ENCODE measurements around the gene TMC6.
"Not testable (repeated sequence)": the region's sequence is repeated elsewhere in the genome, so short reads cannot be mapped to it uniquely, and the experiment has no call there.

TMC6 gene

DNA sequence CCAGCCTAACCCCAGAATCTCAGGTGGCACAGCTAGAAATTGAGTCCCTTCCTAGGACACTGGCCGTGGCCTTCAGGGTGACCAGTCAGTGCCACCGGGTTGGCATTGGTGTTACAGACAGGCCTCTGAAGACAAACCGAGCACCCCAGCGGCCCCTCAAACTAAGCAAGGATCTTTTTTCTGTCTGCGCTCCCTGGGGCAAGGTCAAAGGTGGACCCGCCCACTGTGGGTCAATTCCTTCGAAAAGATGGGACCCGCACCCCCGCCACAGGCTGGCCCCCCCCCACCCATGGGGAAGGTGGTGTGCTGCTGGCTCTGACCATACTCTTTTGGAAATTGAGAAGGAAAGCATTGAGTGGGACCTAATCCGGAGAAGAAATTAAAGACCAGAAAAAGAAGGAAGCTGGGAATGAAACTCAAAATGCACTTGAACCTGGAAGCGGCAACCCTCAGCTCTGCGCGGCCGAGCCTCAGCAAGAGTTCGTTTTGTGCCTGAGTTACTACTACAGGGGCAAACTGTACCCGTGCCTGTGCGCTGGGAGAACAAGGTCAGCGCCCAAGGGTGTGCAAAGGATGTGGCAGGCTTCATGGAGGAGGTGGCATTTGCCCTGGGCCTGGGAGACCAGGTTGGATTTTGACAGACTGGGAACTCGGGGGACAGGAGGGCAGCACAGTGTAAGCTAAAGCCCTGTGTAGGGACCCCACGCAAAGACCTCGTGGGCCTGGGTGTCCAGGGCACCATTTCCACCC lies 20.4 kb downstream of the TMC6 start:
- DNase-seq = no peak

DNA sequence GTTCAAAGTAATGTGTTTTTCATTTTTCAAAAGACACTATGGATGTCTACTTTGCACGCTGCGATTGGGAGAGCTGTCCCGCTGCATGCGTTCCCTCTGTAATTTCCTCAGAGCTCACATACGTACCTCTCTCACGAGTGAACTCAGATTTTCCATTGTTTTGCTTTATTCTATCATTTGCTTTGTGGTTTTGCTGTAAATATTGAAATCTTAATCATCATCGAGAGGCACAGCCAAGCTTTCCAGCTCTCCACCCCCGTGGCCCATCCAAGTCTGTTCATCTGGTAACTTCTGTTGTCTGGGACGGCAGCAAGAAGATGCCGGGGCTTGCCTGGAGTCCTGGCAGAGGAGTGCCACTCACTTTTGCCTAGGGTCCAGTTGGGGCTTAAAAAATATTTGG lies 21.1 kb downstream of the TMC6 start:
- no peak for DNase-seq

DNA sequence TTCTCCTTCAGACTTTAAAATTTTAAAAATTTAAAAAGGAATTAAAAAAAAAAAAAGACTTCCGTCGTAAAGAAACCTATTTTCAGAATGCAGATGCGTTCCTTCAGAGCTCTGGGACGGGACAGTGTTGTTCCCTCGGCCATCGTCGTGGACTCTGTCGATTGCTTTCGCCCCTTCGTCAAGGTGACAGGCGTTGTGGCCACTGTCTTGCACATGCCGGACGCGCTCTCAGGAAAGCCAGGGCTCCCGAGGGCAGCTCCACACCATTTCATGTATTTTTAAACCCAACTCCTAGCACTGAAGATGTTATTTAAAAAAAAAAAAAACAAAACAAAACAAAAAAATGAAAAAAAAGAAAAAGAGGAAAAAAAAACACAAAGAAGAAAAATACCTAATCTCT lies 22.3 kb downstream of the TMC6 start:
- no peak for DNase-seq

DNA sequence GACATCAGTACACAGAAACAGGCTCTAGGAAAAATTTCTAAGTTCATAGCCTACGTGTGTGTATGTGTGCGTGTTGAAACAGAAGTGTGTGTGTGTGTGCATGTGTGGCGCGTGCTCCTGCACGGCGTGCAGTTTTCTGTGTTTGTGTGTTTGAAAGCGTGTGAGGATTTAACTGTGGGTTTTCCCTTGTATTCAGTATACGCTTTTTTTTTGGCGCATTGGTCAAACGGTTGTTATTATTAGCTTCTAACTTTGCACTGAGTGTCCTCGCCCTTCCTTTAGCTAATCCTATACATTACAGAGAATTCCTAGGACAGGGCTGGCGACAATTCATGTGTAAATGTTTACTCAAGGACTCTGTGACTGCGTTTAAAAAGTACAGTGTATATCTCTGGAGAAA lies 23.0 kb downstream of the TMC6 start:
- no peak for DNase-seq

DNA sequence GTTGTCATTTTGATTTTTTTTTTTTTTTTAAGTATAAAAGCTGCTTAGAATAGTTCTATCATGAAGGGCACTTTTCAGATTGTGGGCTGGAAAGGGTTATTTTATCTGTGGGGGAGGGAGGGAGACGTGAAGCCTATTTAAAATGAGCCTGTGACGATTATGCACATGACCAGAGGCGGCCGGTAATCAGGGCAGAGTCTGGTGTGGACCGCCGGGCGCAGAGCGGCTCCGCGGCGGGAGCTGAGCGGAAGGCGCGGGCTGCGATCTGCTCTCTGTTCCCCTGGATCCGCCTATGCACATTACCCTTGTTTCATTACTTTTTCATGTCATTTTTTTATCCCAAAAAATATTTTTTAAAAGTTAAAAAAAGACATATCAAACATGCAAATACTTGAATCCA lies 23.5 kb downstream of the TMC6 start:
- DNase-seq = no peak

DNA sequence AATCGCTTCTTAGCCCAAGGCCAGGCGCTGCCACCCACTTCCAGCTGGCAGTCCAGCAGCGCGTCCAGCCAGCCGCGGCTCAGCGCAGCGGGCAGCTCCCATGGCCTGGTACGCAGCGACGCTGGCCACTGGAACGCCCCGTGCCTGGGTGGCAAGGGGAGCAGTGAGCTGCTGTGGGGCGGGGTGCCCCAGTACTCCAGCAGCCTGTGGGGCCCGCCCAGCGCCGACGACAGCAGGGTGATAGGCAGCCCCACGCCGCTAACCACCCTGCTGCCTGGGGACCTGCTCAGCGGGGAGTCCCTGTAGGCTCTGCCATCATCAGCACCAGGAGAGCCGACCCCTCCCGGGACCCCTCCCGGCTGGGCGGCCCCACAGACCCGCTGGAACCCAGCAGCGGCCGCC lies 24.0 kb downstream of the TMC6 start:
- no peak for DNase-seq

DNA sequence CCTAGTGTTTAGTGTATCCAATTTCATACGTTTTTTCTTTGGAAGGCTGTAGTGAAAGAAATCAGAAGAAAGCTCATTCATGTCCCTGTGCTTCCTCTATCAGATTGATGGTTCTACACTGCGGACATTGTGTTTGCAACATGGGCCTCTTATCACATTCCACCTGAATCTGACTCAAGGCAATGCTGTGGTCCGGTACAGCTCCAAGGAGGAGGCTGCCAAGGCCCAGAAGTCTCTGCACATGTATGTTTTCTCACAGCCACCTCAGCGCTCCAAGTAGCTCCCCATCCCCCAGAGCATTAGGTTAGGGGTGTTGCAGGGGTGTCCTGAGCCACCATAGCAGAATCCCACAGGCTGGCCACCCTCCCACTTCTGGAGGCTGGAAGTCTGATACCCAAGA lies 25.2 kb downstream of the TMC6 start:
- DNase-seq = no peak

DNA sequence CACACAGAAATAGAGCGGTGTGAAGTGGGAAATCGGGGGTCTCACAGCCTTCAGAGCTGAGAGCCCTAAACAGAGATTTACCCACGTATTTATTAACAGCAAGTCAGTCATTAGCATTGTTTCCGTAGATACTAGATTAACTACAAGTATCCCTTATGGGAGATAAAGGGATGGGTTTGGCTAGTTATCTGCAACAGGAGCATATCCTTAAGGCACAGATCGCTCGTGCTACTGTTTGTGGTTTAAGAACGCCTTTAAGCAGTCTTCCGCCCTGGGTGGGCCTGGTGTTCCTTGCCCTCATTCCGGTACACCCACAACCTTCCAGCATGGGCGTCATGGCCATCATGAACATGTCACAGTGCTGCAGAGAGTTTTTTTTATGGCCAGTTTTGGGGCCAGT lies 27.0 kb downstream of the TMC6 start:
- no peak for DNase-seq

DNA sequence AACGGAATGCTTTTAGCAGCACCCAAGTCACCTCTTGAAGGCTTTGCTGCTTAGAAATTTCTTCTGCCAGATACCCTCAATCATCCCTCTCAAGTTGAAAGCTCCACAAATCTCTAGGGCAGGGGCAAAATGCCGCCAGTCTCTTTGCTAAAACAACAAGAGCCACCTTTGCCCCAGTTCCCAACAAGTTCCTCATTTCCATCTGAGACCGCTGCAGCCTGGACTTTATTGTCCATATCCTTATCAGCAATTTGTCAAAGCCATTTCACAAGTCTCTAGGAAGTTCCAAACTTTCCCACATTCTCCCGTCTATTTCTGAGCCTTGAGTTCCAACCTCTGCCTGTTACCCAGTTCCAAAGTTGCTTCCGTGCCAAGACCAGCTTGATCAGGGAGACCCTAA lies 27.4 kb downstream of the TMC6 start:
- no peak for DNase-seq

DNA sequence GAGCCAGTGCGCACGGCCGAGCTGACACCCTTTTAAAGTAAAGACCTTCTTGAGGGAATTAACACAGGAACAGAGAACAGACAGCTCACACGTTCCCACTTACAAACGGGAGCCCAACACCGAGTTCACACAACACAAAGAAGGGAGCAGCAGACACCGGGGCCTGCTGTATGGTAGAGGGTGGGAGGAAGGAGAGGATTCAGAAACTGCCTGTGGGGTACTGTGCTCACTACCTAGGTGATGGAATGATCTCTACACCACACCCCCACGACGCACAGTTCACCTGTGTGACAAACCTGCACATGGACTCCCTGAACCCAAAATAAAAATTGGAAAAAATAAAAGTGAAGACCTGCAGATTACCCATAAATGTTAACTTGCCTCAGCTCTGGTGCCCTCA lies 32.5 kb downstream of the TMC6 start:
- no peak for DNase-seq

DNA sequence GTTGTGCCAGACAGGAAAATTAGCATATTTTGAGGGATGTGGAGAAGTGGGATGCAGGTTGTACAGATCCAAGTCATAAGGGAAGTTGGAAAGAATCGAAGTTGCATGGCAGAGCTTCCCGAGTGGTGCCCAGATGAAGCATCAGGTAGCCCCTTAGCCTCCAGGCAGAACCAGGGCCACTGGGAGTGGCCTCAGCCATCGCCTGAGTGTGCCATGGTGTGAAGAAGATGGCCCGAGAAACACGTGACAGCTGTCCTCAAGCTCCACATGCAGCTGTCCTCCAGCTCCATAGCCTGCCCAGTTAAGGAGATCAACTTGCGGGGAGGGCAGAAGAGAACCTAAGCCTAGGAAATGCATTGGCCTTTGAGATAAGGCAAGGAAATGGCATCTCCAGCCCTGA lies 33.5 kb downstream of the TMC6 start:
- no peak for DNase-seq

DNA sequence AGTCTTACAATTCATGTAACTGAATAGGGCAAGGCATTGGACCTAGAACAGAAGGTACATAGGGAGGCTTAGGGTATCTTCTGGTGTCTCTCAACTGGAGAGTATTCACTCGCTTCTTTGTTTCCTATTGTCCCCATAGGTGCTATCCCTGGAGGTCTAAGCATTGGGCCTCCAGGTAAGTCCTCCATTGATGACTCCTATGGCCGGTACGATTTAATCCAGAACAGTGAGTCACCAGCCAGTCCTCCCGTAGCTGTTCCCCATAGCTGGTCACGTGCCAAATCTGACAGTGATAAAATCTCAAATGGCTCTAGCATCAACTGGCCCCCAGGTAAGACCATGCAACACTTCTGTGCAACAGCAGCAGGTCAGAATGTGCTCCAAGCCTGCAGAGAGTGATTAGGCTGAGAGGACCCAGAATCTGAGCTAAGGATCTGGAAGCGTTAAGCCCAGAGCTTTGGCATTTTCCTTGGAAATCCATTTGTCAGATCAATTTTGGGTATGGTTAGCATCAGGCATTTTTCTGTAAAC lies 35.7 kb downstream of the TMC6 start:
- DNase-seq = no peak

DNA sequence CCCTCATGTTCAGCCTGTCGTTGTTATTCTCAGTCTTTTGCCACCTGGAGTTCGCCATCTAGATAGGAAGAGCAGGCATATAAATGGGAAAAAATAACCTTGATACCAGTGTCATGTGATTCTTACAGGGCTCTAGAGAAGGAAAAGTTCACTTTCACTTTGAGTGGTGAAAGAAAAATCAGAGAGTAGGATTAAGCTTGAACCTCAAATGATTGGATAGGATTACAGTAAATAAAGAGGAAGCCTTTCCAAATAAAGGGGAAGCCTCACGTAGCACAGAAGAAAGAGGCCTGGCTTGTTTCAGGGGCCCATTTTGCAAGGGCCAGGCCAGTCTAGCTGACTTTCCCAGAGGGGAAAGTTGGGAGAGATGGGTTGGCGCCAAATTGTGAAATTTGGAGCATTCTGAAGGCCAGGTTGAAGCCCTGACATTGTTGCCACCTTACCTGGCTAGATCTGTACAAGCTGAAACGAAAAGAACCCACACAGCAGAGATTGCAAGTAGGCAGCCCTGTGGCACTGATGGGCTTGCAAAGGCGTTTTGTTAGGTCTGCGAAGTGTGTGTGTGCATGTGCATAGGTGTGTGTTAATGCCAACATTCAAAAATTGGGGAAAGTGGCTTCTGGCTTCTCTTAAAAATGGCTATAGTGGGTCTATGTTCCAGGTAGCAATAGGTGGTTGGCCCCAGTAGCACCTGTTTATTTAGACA lies 38.8 kb downstream of the TMC6 start:
- DNase-seq = no peak

DNA sequence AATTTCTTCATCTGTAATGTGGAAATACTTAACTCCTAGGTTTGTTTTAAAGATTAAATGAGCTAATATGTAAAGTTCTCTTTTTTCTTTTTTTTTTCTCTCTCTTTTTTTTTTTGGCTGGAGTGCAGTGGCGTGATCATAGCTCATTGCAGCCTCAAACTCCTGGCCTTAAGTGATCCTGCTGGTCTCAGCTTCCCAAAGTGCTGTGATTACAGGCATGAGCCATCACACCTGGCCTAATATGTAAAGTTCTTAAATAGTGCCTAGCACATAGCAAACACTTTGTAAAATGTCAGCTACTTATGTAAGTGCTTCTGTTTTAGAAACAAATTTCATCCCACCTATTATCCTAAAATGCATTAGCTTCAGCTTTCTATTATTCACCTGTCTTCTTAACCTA lies 40.0 kb downstream of the TMC6 start:
- DNase-seq = no peak

DNA sequence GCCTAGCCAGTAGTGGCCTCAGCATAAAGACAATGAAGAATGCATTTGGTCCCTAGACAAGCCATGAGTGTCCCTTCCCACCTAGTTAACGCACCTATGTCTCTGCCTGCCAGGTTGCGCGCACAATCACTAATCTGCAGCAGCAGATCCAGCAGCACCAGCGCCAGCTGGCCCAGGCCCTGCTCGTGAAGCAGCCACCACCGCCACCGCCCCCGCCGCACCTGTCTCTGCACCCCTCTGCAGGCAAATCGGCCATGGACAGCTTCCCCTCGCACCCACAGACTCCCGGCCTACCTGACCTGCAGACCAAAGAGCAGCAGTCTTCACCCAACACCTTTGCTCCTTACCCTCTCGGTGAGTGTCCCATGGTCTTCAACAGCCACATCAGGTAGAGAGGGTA lies 41.8 kb downstream of the TMC6 start:
- no peak for DNase-seq

DNA sequence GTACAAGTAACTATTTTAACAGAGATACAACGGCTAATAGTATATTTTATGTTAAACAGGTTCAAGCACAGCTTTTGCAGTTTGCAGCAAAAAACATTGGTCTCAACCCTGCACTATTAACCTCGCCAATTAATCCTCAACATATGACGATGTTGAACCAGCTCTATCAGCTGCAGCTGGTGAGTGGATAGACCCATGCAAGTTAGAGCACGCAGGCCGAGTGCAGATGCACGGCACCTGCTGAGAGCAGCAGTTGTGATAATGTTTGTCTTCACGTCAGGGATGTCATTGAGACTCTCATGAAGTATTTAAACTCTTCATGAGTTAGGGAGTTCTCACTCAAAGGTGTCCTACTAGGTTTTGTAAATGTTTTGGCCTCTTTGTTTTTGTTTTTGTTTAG lies 45.6 kb downstream of the TMC6 start:
- peak; percentile 88 for DNase-seq

DNA sequence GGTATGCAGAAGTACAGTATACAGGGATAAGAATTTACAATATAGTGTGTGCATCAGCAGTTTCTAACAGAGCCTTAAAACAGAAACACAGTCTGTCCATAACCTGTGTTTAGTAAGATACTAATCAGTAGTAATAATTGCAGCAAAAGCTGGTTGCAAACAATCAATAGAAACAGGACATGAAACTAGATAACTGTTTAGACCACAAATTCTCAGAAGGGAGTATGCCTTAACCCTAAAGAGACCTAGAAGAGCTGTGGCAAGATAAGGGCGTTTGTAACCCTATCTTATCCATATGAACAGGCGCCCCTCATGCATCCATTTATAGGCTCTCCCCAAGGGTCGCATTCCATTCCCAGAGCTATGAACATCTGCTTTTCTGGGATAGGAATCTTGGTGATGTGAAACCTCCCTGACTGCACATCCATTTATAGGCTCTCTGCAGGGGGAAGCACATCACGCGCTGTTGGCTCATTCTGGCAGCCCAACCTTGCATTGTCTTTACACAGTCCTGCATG lies 46.1 kb downstream of the TMC6 start:
- DNase-seq = peak; percentile 40

DNA sequence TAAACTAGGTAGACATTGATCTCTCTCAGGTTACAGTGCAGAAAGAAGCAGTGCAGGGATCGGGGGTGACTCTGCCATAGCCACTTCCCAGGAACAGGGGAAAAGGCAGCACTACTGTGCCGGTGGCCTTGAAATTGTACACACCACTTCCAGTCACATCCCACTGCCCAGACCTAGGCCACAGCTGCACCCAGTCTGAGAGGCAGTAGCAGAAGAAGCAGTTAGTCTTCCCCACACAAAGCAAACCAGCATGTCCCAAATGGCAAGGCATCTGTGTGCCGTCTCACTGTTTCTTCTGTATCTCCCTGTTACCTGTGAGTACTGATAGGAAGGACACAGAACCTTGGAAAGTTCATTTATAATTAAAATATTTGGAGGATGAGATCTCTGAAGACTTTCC lies 47.0 kb downstream of the TMC6 start:
- DNase-seq = no peak

DNA sequence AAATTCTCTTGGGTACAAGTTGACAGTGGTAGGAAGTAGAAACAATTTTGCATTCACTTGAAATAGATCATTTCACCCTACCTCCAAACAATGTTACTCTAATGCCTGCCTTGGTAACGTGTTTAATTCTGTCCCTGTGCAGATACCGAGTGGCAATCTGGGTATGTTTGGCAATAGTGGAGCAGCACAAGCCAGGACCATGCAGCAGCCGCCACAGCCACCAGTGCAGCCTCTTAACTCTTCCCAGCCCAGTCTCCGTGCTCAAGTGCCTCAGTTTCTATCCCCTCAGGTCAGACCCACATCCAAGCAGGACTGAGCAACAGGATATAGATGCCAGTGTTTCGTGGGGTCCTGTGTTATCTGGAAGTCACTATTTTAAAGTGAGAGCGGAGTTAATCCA lies 49.3 kb downstream of the TMC6 start:
- DNase-seq = no peak

DNA sequence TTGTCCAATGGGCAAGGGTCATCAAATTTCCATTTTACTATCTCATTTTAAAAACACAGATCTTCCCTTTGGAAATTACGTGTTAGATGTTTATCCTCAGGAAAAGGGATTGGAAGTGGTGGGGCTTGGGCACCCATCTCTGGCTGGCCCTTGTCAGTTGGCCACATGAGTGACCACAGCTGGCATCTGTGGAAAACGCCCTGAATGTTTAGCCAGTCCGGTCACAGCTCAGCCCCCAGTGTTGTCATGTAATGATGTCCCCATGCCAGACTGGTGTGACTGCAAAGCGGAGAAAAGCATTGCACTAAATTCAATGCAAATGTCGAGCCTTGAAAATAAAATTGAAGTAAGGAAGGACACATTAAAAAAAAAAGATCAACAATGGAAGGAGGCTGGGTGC lies 53.0 kb downstream of the TMC6 start:
- no peak for DNase-seq

DNA sequence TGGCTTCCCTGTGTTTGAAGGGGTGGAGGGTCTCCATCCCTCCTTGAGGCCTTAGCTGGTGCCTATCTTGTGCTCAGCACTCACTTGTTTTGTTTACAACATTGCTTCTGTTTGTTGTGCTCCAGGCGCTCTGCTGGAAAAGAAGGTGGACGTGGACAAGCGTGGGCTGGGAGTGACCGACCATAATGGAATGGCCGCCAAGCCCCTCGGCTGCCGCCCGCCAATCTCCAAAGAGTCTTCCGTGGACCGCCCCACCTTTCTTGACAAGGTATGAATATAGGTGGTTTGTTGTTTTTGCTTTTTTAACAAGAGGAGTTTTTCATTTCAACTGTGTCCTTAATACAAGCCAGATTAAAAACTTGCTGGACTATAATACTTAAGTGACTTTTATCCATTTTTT lies 53.5 kb downstream of the TMC6 start:
- no peak for DNase-seq

DNA sequence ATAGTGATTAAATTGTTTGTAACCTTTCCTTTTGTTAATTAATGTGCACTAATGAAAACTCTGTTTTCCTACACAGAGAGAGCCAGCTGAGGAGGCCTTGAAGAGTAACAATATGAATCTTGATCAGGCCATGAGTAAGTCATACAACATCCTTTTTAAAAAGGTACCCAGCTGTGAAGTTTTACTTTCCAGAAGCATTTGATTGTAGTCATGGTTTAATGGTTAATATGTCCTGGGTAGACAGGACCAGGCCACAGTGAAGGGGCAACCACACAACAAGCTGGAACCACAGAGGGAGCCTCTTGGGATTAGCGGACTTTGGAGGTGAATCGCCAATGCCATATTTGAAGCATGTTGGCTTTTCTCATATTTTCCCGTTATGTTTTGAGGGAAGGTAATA lies 55.6 kb downstream of the TMC6 start:
- no peak for DNase-seq

DNA sequence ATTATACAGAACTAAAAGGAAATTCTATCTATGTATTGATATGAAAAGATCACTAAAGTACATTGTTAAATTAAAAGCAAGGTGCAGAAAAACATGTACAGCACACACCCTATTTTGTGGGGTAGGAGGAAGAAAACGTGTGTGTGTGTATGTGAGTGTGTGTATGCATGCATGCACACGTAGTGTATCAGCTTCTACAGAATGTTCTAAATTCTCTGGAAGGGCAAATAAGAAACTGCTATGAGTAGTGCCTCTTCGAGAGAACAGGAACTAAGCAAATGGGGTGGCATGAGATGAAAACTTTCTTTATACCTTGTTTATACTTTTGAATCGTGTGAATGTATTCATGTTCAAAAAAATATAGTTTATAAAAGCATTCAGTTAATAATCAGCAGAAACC lies 58.9 kb downstream of the TMC6 start:
- no peak for DNase-seq

DNA sequence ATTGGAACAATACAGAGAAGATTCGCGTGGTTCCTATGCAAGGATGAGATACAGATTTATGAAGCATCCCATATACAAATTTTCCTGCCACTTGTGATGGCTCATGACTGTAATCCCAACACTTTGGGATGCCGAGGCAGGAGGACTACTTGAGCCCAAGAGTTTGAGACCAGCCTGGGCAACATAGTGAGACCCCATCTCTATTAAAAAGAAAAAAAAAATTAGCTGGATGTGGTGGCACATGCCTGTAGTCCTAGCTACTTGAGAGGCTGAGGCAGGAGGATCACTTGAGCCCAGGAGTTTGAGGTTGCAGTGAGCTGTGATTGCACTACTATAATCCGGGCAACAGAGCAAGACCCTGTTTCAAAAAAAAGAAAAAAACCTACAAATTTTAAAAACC lies 61.6 kb downstream of the TMC6 start:
- DNase-seq = not testable (repeated sequence)

DNA sequence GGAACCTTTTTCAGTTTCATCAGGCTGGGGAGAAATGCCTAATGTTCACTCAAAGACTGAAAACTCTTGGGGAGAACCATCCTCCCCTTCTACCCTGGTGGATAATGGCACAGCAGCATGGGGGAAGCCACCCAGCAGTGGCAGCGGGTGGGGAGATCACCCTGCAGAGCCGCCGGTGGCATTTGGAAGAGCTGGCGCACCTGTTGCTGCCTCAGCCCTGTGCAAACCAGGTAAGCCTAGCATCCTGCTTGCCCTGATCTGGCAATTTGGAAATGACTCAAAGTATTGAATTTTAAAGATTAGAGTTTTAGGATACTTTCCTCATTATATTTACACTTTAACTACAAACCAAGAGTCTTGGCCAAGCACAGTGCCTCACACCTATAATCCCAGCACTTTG lies 63.8 kb downstream of the TMC6 start:
- DNase-seq = no peak

All from NCI-H1105 treated with DMSO at 0.1 percent for 48 hours (cell line).